ENCODE measurements around the gene CD96.
A peak's percentile ranks its signal among the peaks of the same experiment; 100 is the strongest.
"Not testable (repeated sequence)": the region's sequence is repeated elsewhere in the genome, so short reads cannot be mapped to it uniquely, and the experiment has no call there.

CD96 gene

GRCh38 chr3:111541911-111542483 lies at the start of gene CD96:
Gene CD96 (plus strand): TSS chr3:111542197. CDS start chr3:111542249, 52 bp downstream.
- peak; percentile 87 for DNase-seq

GRCh38 chr3:111493276-111493675 lies 48.7 kb upstream of the CD96 start:
- no peak for DNase-seq

GRCh38 chr3:111496894-111497559 lies 45.0 kb upstream of the CD96 start:
- no peak for DNase-seq

GRCh38 chr3:111498022-111498421 lies 44.0 kb upstream of the CD96 start:
- DNase-seq, result no peak

GRCh38 chr3:111506435-111506834 lies 35.6 kb upstream of the CD96 start:
- DNase-seq, result no peak

- no peak for DNase-seq
Observed at GRCh38 chr3:111509308-111509707, 32.7 kb upstream of the CD96 start.

- no peak for DNase-seq
Observed at GRCh38 chr3:111517801-111518200, 24.2 kb upstream of the CD96 start.

GRCh38 chr3:111519178-111519855 lies 22.7 kb upstream of the CD96 start:
- no peak for DNase-seq

- DNase-seq, result no peak
Observed at GRCh38 chr3:111521891-111522290, 20.1 kb upstream of the CD96 start.

- DNase-seq, result not testable (repeated sequence)
Observed at GRCh38 chr3:111524486-111524885, 17.5 kb upstream of the CD96 start.

- no peak for DNase-seq
Observed at GRCh38 chr3:111531446-111531845, 10.6 kb upstream of the CD96 start.

- DNase-seq, result no peak
Observed at GRCh38 chr3:111534701-111535100, 7.3 kb upstream of the CD96 start.

GRCh38 chr3:111538111-111538510 lies 3.9 kb upstream of the CD96 start:
- DNase-seq, result no peak

- DNase-seq, result no peak
Observed at GRCh38 chr3:111538681-111539083, 3.3 kb upstream of the CD96 start.

GRCh38 chr3:111539351-111540331 lies 2.4 kb upstream of the CD96 start:
- DNase-seq, result peak; percentile 71

- DNase-seq, result no peak
Observed at GRCh38 chr3:111541391-111541790, 606 bp upstream of the CD96 start.

- no peak for DNase-seq
Observed at GRCh38 chr3:111542611-111543300, 759 bp downstream of the CD96 start.

GRCh38 chr3:111545349-111545748 lies 3.4 kb downstream of the CD96 start:
- no peak for DNase-seq

GRCh38 chr3:111547631-111548030 lies 5.6 kb downstream of the CD96 start:
- peak; percentile 68 for DNase-seq

- DNase-seq, result peak; percentile 29
Observed at GRCh38 chr3:111548092-111548491, 6.1 kb downstream of the CD96 start.

GRCh38 chr3:111548756-111549155 lies 6.8 kb downstream of the CD96 start:
- no peak for DNase-seq

- not testable (repeated sequence) for DNase-seq
Observed at GRCh38 chr3:111561902-111562301, 19.9 kb downstream of the CD96 start.

Measured in CD4-positive, alpha-beta T cell treated with Interleukin-21 for 1 hour (primary cell).